Endodermal cell (in vitro differentiated cells): Measurements from ENCODE around the gene ADAMTS17. TPM values are rescaled to one million over a fixed set of nuclear protein-coding genes. Genes with fewer than 3 reads are reported as not detected.

Experiments
- DNase-seq: peaks from one replicate; pipeline ENCODE4 v3.0.0-alpha.2; 2017
- H3K27ac ChIP-seq: 2 replicates; pipeline ENCODE4 v1.5.1; 2013; ENCODE audit warnings: mild to moderate bottlenecking, low read depth, low read length, moderate library complexity
- H3K27me3 ChIP-seq: 2 replicates; pipeline ENCODE4 v1.6.1; 2013; ENCODE audit warnings: mild to moderate bottlenecking, low read length, moderate library complexity; ENCODE audit not compliant: insufficient read depth, control insufficient read depth, poor library complexity, severe bottlenecking
- H3K36me3 ChIP-seq: 2 replicates; pipeline ENCODE4 v1.7.0; 2013; ENCODE audit warnings: mild to moderate bottlenecking, low read length, moderate library complexity; ENCODE audit not compliant: control insufficient read depth, insufficient read depth
- H3K4me1 ChIP-seq: one replicate; pipeline ENCODE4 v1.7.0; 2013; ENCODE audit warnings: low read length; ENCODE audit not compliant: control insufficient read depth, insufficient read depth
- H3K4me3 ChIP-seq: 2 replicates; pipeline ENCODE4 v1.5.1; 2013; ENCODE audit warnings: mild to moderate bottlenecking, low read length, moderate library complexity
- H3K9ac ChIP-seq: 2 replicates; pipeline ENCODE4 v1.6.1; 2013; ENCODE audit warnings: mild to moderate bottlenecking, low read length, moderate library complexity; ENCODE audit not compliant: poor library complexity, severe bottlenecking; ENCODE audit errors: extremely low read depth
- H3K9me3 ChIP-seq: 2 replicates; pipeline ENCODE4 v1.6.1; 2013; ENCODE audit warnings: mild to moderate bottlenecking, low read length, moderate library complexity; ENCODE audit not compliant: control insufficient read depth
- H3K27ac Mint-ChIP-seq: 2 replicates; pipeline ENCODE4 v1.8.0; 2020; ENCODE audit warnings: mixed read lengths
- H3K27me3 Mint-ChIP-seq: 2 replicates; pipeline ENCODE4 v1.8.0; 2021; ENCODE audit warnings: mild to moderate bottlenecking, mixed read lengths; ENCODE audit not compliant: insufficient read depth
- H3K36me3 Mint-ChIP-seq: 2 replicates; pipeline ENCODE4 v1.8.0; 2020; ENCODE audit warnings: low read depth, mixed read lengths
- H3K4me1 Mint-ChIP-seq: 2 replicates; pipeline ENCODE4 v1.8.0; 2020; ENCODE audit warnings: mixed read lengths
- H3K4me3 Mint-ChIP-seq: 2 replicates; pipeline ENCODE4 v1.8.0; 2020; ENCODE audit warnings: mild to moderate bottlenecking, moderate library complexity, mixed read lengths
- H3K9me3 Mint-ChIP-seq: 2 replicates; pipeline ENCODE4 v1.8.0; 2020; ENCODE audit warnings: mild to moderate bottlenecking, mixed read lengths
- CTCF ChIP-seq: fragments of 200-600 bp; sonication (generic); conservative IDR thresholded peaks from 2 replicates; pipeline ENCODE4 v1.5.0; 2021; ENCODE audit warnings: antibody characterized with exemption, mild to moderate bottlenecking
- WGBS, 2 experiments: methylation state at CpG; one replicate each; pipeline versions ENCODE4 v1.1.5 to v1.1.7; 2013; ENCODE audit warnings: missing lambda C conversion rate in 2 of 2, mixed read lengths in 1 of 2; ENCODE audit not compliant: insufficient coverage in 1 of 2, insufficient read length in 1 of 2; 5-methylcytosine and 5-hydroxymethylcytosine counted together
- total RNA-seq, 2 donors: library from RNA; stranded (reverse); fragmentation: NEBNext Ultra II Directional in 1 of 2; extraction: Animal tissue kit (Norgen Biotek cat#: 25700) in 1 of 2; gene quantifications; 2 replicates in 1 of 2; 3 replicates in 1 of 2; pipeline ENCODE4 v1.2.1, GENCODE V29; 2021

Gene ADAMTS17
- total RNA-seq, 2 donors from 2014 or later, result 0.82 to 2.3 TPM

DNA sequence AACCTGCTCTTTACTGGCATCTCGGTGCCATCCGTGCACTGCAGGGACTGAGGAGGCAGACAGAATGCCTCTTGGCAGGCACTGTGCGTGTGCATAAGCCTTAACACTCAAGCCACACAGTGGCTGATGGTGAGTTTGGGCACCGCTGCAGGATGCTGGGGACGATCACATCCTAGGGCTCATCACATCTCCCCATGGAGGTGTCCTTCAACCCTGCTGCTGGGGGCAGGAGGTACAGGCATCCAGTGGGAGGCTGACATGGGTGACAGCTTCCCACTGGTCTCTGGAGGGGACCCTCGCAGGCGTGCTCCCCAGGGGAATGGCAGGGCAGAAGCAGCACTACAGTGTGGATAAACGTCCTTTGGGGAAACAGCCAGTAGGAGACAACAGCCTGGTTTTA, 190.9 kb downstream of the ADAMTS17 start:
- Mint-ChIP-seq H3K4me3 (no peak overlapping the region), H3K9me3 (peaks cover 33% of the 10 kb centered on the region), H3K36me3 (peaks cover 5% of the 10 kb centered on the region), H3K4me1 (peaks cover 5% of the 10 kb centered on the region), H3K27ac (no peak overlapping the region), H3K27me3 (no peaks in the 10 kb centered on the region)
- H3K9me3 ChIP-seq, result peaks cover 13% of the 10 kb centered on the region
- no peak overlapping the region for H3K9ac ChIP-seq
- H3K4me3 ChIP-seq, result no peak overlapping the region
- no peak for TF ChIP-seq CTCF
- DNase-seq, result no peak
- no peaks in the 10 kb centered on the region for H3K36me3 ChIP-seq
- 90 to 100% methylated on average over 3 to 8 of the region's 8 CpGs for WGBS, 2 experiments
- no peaks in the 10 kb centered on the region for H3K27me3 ChIP-seq
- H3K4me1 ChIP-seq, result no peaks in the 10 kb centered on the region
- H3K27ac ChIP-seq, result no peak overlapping the region

DNA sequence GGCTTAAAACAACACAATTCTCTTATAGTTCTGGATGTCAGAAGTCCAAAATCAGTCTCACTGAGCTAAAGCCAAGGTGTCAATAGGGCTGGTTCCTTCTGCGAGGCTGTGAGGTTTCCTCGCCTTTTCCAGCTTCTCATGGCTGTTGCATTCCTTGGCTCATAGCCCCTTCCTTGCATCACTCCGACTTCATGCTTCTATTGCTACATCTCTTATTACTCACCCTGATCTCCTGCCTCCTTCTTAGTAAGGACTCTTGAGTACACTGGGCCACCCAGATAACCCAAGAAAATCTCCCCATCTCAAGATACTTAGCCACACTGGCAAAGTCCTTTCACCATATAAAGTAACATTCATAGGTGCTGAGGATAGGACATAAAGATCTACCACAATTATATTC, 193.9 kb downstream of the ADAMTS17 start:
- no peaks in the 10 kb centered on the region for H3K4me1 Mint-ChIP-seq
- no peak for TF ChIP-seq CTCF
- H3K4me3 Mint-ChIP-seq, result no peak overlapping the region
- H3K27me3 ChIP-seq, result no peaks in the 10 kb centered on the region
- peaks cover 36% of the 10 kb centered on the region for H3K9me3 Mint-ChIP-seq
- peaks cover 13% of the 10 kb centered on the region for H3K9me3 ChIP-seq
- H3K27me3 Mint-ChIP-seq, result no peaks in the 10 kb centered on the region
- no peak overlapping the region for H3K9ac ChIP-seq
- peaks cover 5% of the 10 kb centered on the region for H3K36me3 Mint-ChIP-seq
- no peak overlapping the region for H3K4me3 ChIP-seq
- 90 to 93% methylated on average over 2 to 3 of the region's 3 CpGs for WGBS, 2 experiments
- no peaks in the 10 kb centered on the region for H3K36me3 ChIP-seq
- no peak for DNase-seq
- no peak overlapping the region for H3K27ac ChIP-seq
- H3K4me1 ChIP-seq, result no peaks in the 10 kb centered on the region
- H3K27ac Mint-ChIP-seq, result no peak overlapping the region

GRCh38 chr15:100143378-100143777, 198.4 kb downstream of the ADAMTS17 start:
- no peak for DNase-seq
- no peak overlapping the region for H3K9ac ChIP-seq
- H3K4me3 ChIP-seq, result no peak overlapping the region
- H3K27ac ChIP-seq, result no peak overlapping the region
- H3K27me3 ChIP-seq, result no peaks in the 10 kb centered on the region
- no peaks in the 10 kb centered on the region for H3K4me1 ChIP-seq
- no peak for TF ChIP-seq CTCF
- H3K36me3 Mint-ChIP-seq, result peaks cover 3% of the 10 kb centered on the region
- 92% methylated on average over 1 of the region's 1 CpG; no CpG with 5 or more reads in 1 of the 2 experiments for WGBS, 2 experiments
- H3K9me3 Mint-ChIP-seq, result peaks cover 24% of the 10 kb centered on the region
- no peaks in the 10 kb centered on the region for H3K4me1 Mint-ChIP-seq
- no peak overlapping the region for H3K27ac Mint-ChIP-seq
- no peaks in the 10 kb centered on the region for H3K36me3 ChIP-seq
- H3K27me3 Mint-ChIP-seq, result no peaks in the 10 kb centered on the region
- H3K4me3 Mint-ChIP-seq, result no peak overlapping the region
- H3K9me3 ChIP-seq, result peaks cover 13% of the 10 kb centered on the region
